PFSK-1 (cell line): Measurements from ENCODE around the gene OIT3.

Experiments
- FOXP2 ChIP-seq: optimal IDR thresholded peaks from 2 replicates; pipeline ENCODE3; 2011; ENCODE audit warnings: borderline replicate concordance, control low read depth, inconsistent platforms; ENCODE audit not compliant: insufficient read depth; ENCODE audit errors: extremely low read length, extremely low read depth
- POLR2AphosphoS5 ChIP-seq: IDR thresholded peaks from 2 replicates; pipeline ENCODE4 v1.6.1; 2012; ENCODE audit warnings: low read depth, mild to moderate bottlenecking, control low read depth, low read length, moderate library complexity
- SIN3A ChIP-seq: IDR thresholded peaks from 2 replicates; pipeline ENCODE4 v1.6.1; 2012; ENCODE audit warnings: mild to moderate bottlenecking, low read length, moderate library complexity, borderline replicate concordance; ENCODE audit not compliant: insufficient read depth
- TAF1 ChIP-seq: IDR thresholded peaks from 2 replicates; pipeline ENCODE4 v1.6.1; 2012; ENCODE audit warnings: low read length, control low read depth, borderline replicate concordance; ENCODE audit not compliant: insufficient read depth
- TF ChIP-seq, protein P1 (sequence below), 2 experiments: IDR thresholded peaks; 2 replicates each; pipeline versions ENCODE4 v1.6.1 to v1.8.0; 2011 to 2012; ENCODE audit warnings: low read depth in 2 of 2, low read length in 2 of 2, control low read depth in 1 of 2, inconsistent platforms in 1 of 2, mild to moderate bottlenecking in 1 of 2, moderate library complexity in 1 of 2; ENCODE audit not compliant: insufficient read depth in 1 of 2

Gene OIT3

DNA sequence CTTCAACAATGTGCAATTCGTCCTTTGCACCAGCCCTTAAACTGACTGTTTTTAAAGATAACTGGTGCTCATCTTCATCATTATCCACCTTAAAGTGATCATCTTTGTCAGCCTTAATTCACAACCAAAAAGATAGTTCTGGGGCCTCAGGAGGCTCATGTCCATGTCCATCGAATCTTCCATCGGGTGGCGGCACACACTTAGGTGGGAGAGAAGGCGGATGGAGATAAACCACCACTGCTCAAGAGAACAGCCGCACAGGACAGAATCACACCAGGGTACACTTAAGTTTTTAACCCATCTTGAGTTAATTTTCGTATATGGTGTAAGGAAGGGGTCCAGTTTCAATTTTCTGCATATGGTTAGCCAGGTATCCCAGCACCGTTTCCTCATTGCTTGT, 24.8 kb downstream of the OIT3 start:
- TF ChIP-seq, protein P1, sequence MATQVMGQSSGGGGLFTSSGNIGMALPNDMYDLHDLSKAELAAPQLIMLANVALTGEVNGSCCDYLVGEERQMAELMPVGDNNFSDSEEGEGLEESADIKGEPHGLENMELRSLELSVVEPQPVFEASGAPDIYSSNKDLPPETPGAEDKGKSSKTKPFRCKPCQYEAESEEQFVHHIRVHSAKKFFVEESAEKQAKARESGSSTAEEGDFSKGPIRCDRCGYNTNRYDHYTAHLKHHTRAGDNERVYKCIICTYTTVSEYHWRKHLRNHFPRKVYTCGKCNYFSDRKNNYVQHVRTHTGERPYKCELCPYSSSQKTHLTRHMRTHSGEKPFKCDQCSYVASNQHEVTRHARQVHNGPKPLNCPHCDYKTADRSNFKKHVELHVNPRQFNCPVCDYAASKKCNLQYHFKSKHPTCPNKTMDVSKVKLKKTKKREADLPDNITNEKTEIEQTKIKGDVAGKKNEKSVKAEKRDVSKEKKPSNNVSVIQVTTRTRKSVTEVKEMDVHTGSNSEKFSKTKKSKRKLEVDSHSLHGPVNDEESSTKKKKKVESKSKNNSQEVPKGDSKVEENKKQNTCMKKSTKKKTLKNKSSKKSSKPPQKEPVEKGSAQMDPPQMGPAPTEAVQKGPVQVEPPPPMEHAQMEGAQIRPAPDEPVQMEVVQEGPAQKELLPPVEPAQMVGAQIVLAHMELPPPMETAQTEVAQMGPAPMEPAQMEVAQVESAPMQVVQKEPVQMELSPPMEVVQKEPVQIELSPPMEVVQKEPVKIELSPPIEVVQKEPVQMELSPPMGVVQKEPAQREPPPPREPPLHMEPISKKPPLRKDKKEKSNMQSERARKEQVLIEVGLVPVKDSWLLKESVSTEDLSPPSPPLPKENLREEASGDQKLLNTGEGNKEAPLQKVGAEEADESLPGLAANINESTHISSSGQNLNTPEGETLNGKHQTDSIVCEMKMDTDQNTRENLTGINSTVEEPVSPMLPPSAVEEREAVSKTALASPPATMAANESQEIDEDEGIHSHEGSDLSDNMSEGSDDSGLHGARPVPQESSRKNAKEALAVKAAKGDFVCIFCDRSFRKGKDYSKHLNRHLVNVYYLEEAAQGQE (IDR thresholded peaks at IDR 0.05; ENCODE audit: insufficient read depth in 1 of 2, low read depth in 2 of 2, low read length in 2 of 2): no peak
- TF ChIP-seq POLR2AphosphoS5 (no peak), TAF1 (no peak), SIN3A (no peak), FOXP2 (no peak)

DNA sequence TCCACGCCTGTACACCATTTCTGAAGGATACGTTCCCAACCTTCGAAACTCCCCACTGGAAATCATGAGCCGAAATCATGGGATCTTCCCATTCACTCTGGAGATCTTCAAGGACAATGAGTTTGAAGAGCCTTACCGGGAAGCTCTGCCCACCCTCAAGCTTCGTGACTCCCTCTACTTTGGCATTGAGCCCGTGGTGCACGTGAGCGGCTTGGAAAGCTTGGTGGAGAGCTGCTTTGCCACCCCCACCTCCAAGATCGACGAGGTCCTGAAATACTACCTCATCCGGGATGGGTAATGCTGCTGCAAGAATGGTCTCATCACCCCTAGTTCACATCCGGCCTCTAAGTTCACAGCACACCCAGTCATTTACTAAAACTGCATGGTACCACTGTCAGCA, 30.8 kb downstream of the OIT3 start:
- TF ChIP-seq TAF1: no peak
- no peak for TF ChIP-seq POLR2AphosphoS5
- TF ChIP-seq FOXP2: no peak
- TF ChIP-seq, protein P1 (IDR thresholded peaks at IDR 0.05; ENCODE audit: insufficient read depth in 1 of 2, low read depth in 2 of 2, low read length in 2 of 2): no peak
- no peak for TF ChIP-seq SIN3A

DNA sequence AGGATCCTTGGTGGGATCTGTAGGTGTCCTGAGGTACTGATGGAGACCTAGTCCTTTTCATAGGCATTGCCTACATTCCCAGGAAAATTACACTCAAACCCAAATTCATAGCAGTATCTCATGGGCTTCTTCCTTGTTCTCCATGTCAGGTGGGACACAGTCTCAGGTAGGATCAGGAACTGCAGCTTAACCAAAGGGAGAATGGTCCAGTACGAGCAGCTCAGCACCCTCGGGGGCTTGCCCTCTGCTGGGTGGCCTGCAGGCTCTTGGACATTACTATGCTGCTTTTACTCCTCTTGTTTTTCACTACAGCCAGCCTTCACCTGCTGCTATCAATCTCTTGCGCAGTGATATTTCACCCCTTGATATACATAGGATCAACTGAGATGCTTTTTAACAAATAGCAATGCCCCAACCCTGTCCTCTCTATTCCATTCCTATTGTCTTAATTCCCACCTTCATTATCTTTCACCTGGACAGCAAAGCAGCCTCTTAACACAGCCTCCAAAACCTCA, 32.5 kb downstream of the OIT3 start:
- TF ChIP-seq TAF1 (no peak), SIN3A (no peak), FOXP2 (no peak), POLR2AphosphoS5 (no peak)
- TF ChIP-seq, protein P1 (IDR thresholded peaks at IDR 0.05; ENCODE audit: insufficient read depth in 1 of 2, low read depth in 2 of 2, low read length in 2 of 2): no peak

DNA sequence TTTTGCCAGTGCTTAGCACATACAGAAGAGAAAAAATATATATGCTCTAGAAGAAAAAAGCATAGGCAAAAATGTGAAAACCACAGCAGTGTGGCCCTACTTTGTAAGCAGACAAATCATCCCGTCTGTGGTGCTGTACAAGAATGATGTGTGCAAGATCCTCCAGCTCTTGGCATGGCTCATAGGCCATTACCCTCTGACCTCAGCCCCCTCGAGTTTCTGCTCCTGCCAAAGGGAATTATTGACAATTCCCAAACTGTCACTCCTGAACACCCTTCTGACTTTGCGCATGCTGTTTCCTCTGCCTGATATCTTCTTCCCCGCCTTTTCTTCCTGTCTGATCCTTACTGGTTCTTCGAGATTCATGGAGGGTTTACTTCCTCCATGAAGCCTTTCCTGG, 33.9 kb downstream of the OIT3 start:
- TF ChIP-seq, protein P1 (IDR thresholded peaks at IDR 0.05; ENCODE audit: insufficient read depth in 1 of 2, low read depth in 2 of 2, low read length in 2 of 2): no peak
- TF ChIP-seq SIN3A: no peak
- no peak for TF ChIP-seq POLR2AphosphoS5
- TF ChIP-seq FOXP2: no peak
- no peak for TF ChIP-seq TAF1

DNA sequence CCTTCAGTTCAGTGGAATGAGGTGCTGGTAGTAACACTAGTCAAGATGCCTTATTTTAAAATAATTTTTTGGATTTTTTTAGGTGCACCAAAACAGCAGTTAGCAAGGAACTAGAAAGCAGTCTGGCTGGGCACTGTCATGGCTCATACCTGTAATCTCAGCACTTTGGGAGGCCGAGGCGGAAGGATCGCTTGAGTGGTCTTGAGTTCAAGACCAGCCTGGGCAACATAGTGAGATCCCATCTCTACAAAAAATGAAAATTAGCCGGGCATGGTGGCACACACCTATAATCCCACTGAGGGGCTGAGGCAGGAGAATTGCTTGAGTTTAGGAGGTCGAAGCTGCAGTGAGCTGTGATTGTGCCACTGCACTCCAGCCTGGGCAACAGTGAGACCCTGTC, 35.3 kb downstream of the OIT3 start:
- no peak for TF ChIP-seq FOXP2
- TF ChIP-seq TAF1: no peak
- no peak for TF ChIP-seq POLR2AphosphoS5
- TF ChIP-seq, protein P1 (IDR thresholded peaks at IDR 0.05; ENCODE audit: insufficient read depth in 1 of 2, low read depth in 2 of 2, low read length in 2 of 2): no peak
- TF ChIP-seq SIN3A: no peak
